K562 (cell line): ENCODE results near the gene LMX1B. TPM values are rescaled to one million over a fixed set of nuclear protein-coding genes. Genes with fewer than 3 reads are reported as not detected.

Experiments used
- ARID2 ChIP-seq: fragments of 450-650 bp; IDR thresholded peaks from 2 replicates; pipeline ENCODE4 v1.6.1; 2017; ENCODE audit warnings: antibody characterized with exemption, mild to moderate bottlenecking
- BRCA1 ChIP-seq, 2 experiments: fragments of 450-650 bp in 1 of 2; sonication (generic) in 1 of 2; formaldehyde crosslinking in 1 of 2; IDR thresholded peaks; 2 replicates each; pipeline versions ENCODE4 v1.5.0 to v1.6.1; 2017 to 2020; ENCODE audit warnings: mild to moderate bottlenecking in 1 of 2, missing genetic modification reagents in 1 of 2
- C11orf30 ChIP-seq: fragments of 450-650 bp; IDR thresholded peaks from 2 replicates; pipeline ENCODE4 v1.6.1; 2016; ENCODE audit warnings: low read depth, mild to moderate bottlenecking
- E2F3 ChIP-seq: fragments of 250-450 bp; sonication (Bioruptor Pico); IDR thresholded peaks from 2 replicates; pipeline ENCODE4 v1.4.0; 2020; ENCODE audit warnings: mild to moderate bottlenecking
- FOXJ3 ChIP-seq: sonication (generic); formaldehyde crosslinking; IDR thresholded peaks from 2 replicates; pipeline ENCODE4 v1.4.0; 2020; ENCODE audit warnings: mild to moderate bottlenecking, missing genetic modification reagents
- HDAC6 ChIP-seq: IDR thresholded peaks from 2 replicates; pipeline ENCODE4 v1.6.1; 2012; ENCODE audit warnings: low read depth, mild to moderate bottlenecking, control low read depth, inconsistent platforms, low read length, moderate library complexity
- HEY1 ChIP-seq: fragments of 250-450 bp; sonication (Bioruptor Pico); IDR thresholded peaks from 2 replicates; pipeline ENCODE4 v1.5.0; 2020; ENCODE audit warnings: mild to moderate bottlenecking, moderate library complexity, borderline replicate concordance
- KDM2B ChIP-seq: fragments of 250-450 bp; sonication (Bioruptor Pico); IDR thresholded peaks from 2 replicates; pipeline ENCODE4 v1.8.0; 2021; ENCODE audit warnings: mild to moderate bottlenecking, moderate library complexity
- MAFK ChIP-seq: IDR thresholded peaks from 2 replicates; pipeline ENCODE4 v1.6.1; 2011; ENCODE audit warnings: low read length, improper control_type of control experiment
- NCOA1 ChIP-seq: fragments of 450-650 bp; IDR thresholded peaks from 2 replicates; pipeline ENCODE4 v1.6.1; 2016; ENCODE audit warnings: low read depth
- NONO ChIP-seq, 2 experiments: fragments of 200-400 bp in 1 of 2; fragments of 450-650 bp in 1 of 2; formaldehyde crosslinking in 1 of 2; IDR thresholded peaks; 2 replicates each; pipeline ENCODE4 v1.6.1; 2017; ENCODE audit warnings: low read depth in 2 of 2, mild to moderate bottlenecking in 2 of 2, moderate library complexity in 2 of 2, low read length in 1 of 2
- PHTF2 ChIP-seq: fragments of 250-450 bp; sonication (Bioruptor Pico); IDR thresholded peaks from 2 replicates; pipeline ENCODE4 v1.5.0; 2021; ENCODE audit warnings: mild to moderate bottlenecking
- polyA plus RNA-seq, 8 experiments: library from polyadenylated mRNA; depleted of rRNA in 4 of 8; stranded (reverse) in 5 of 8; unstranded in 3 of 8; fragments of >200 nt; fragmentation: Nextera tagmentation in 2 of 8; fragmentation: Illumina TruSeq in 1 of 8; extraction: Ambion mirVana in 2 of 8; extraction: Trizol in 1 of 8; gene quantifications; 2 replicates each; pipeline versions ENCODE4 v1.2.1 to v1.2.3, GENCODE V29; 2011 to 2014; ENCODE audit warnings: inconsistent platforms in 1 of 8, missing spikeins in 1 of 8
- total RNA-seq, 7 experiments: library from RNA; depleted of rRNA in 6 of 7; stranded (reverse); fragments of >200 nt in 6 of 7; fragmentation: Illumina TruSeq in 2 of 7; extraction: Trizol in 2 of 7; gene quantifications; 2 replicates each; pipeline versions ENCODE4 v1.2.1 to v1.2.3, GENCODE V29; 2011 to 2021; ENCODE audit warnings: low replicate concordance in 1 of 7
- TF ChIP-seq, protein P1 (sequence below): sonication (generic); formaldehyde crosslinking; IDR thresholded peaks from 2 replicates; pipeline ENCODE4 v1.8.0; 2023; ENCODE audit warnings: missing genetic modification reagents, mild to moderate bottlenecking, borderline replicate concordance
- TF ChIP-seq, protein P2 (sequence below), 2 experiments: fragments of 450-650 bp in 1 of 2; sonication (generic) in 1 of 2; formaldehyde crosslinking in 1 of 2; IDR thresholded peaks in 1 of 2; conservative IDR thresholded peaks in 1 of 2; 2 replicates each; pipeline versions ENCODE4 v1.6.1 to v1.8.1; 2016 to 2023; ENCODE audit warnings: mild to moderate bottlenecking in 2 of 2, moderate library complexity in 2 of 2, inconsistent platforms in 1 of 2, missing genetic modification reagents in 1 of 2
- TF ChIP-seq, protein P3 (sequence below): sonication (generic); formaldehyde crosslinking; IDR thresholded peaks from 2 replicates; pipeline ENCODE4 v1.8.1; 2023; ENCODE audit warnings: mild to moderate bottlenecking, missing genetic modification reagents, moderate library complexity
- TF ChIP-seq, protein P4 (sequence below), 2 experiments: fragments of 450-650 bp; IDR thresholded peaks; 2 replicates each; pipeline ENCODE4 v1.6.1; 2016
- TF ChIP-seq, protein P5 (sequence below): fragments of 450-650 bp; formaldehyde crosslinking; IDR thresholded peaks from 2 replicates; pipeline ENCODE4 v1.4.0; 2022; ENCODE audit warnings: mild to moderate bottlenecking, moderate library complexity

LMX1B gene
- total and polyA plus RNA-seq, 9 of the 15 experiments (the other 6 are each of a cell fraction or from before 2014, with no cell fraction given), result not detected

DNA sequence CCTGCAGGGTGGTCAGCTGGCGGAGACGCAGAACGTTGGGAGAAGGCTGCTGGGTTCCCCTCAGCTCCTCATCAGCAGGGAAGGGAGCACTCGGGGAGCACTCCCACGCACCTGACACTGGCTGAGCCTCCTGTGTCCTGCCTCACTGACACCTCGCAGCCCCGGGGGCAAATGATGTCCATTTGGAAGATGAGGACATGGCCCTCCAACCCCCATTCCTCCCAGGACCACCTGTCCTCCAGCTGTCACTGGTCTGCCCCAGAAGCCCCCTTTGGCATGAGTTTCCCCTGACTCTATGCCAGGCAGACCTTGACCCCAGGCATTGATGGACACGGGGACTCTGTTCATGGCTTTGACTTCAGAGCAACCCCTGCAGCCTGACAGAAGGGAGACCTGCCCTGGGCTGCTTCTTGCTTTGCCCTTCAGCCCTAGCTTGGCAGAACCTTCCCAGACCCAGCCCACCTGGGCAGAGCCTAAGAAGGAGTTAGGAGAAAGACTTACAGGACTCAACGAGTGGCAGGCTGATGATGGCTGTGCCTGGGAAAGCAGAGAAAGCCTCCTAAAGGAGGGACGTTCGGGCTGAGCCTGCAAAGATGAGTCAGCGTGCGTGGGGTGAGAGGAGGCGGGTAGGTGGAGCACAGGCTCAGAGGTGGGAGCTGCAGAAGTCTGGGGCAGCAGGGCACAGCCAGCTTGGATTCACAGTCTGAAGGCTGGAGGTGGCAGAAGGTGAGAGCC is 90.6 kb downstream of the LMX1B start (continued):
- TF ChIP-seq, protein P1, sequence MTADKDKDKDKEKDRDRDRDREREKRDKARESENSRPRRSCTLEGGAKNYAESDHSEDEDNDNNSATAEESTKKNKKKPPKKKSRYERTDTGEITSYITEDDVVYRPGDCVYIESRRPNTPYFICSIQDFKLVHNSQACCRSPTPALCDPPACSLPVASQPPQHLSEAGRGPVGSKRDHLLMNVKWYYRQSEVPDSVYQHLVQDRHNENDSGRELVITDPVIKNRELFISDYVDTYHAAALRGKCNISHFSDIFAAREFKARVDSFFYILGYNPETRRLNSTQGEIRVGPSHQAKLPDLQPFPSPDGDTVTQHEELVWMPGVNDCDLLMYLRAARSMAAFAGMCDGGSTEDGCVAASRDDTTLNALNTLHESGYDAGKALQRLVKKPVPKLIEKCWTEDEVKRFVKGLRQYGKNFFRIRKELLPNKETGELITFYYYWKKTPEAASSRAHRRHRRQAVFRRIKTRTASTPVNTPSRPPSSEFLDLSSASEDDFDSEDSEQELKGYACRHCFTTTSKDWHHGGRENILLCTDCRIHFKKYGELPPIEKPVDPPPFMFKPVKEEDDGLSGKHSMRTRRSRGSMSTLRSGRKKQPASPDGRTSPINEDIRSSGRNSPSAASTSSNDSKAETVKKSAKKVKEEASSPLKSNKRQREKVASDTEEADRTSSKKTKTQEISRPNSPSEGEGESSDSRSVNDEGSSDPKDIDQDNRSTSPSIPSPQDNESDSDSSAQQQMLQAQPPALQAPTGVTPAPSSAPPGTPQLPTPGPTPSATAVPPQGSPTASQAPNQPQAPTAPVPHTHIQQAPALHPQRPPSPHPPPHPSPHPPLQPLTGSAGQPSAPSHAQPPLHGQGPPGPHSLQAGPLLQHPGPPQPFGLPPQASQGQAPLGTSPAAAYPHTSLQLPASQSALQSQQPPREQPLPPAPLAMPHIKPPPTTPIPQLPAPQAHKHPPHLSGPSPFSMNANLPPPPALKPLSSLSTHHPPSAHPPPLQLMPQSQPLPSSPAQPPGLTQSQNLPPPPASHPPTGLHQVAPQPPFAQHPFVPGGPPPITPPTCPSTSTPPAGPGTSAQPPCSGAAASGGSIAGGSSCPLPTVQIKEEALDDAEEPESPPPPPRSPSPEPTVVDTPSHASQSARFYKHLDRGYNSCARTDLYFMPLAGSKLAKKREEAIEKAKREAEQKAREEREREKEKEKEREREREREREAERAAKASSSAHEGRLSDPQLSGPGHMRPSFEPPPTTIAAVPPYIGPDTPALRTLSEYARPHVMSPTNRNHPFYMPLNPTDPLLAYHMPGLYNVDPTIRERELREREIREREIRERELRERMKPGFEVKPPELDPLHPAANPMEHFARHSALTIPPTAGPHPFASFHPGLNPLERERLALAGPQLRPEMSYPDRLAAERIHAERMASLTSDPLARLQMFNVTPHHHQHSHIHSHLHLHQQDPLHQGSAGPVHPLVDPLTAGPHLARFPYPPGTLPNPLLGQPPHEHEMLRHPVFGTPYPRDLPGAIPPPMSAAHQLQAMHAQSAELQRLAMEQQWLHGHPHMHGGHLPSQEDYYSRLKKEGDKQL, result no peak
- TF ChIP-seq, protein P2, sequence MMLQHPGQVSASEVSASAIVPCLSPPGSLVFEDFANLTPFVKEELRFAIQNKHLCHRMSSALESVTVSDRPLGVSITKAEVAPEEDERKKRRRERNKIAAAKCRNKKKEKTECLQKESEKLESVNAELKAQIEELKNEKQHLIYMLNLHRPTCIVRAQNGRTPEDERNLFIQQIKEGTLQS (IDR thresholded peaks at IDR 0.05), result peak; percentile 74
- TF ChIP-seq, protein P2 (CRISPR knock-in tag; conservative IDR thresholded peaks at IDR 0.05), result no peak
- TF ChIP-seq HEY1 (CRISPR knock-in tag), result no peak
- TF ChIP-seq BRCA1 (IDR thresholded peaks at IDR 0.05), result no peak
- TF ChIP-seq BRCA1 (CRISPR knock-in tag; IDR thresholded peaks at IDR 0.05), result 0 out of 2 replicates have a peak, but pooled peaks have one; percentile 19
- TF ChIP-seq E2F3 (CRISPR knock-in tag), result no peak
- TF ChIP-seq NCOA1, result no peak
- TF ChIP-seq C11orf30, result peak; percentile 80
- TF ChIP-seq MAFK, result no peak
- no peak for TF ChIP-seq NONO (IDR thresholded peaks at IDR 0.05; ENCODE audit: low read depth in 2 of 2, low read length in 1 of 2)
- TF ChIP-seq KDM2B (CRISPR knock-in tag), result no peak
- no peak for TF ChIP-seq PHTF2 (CRISPR knock-in tag)
- TF ChIP-seq, protein P3, sequence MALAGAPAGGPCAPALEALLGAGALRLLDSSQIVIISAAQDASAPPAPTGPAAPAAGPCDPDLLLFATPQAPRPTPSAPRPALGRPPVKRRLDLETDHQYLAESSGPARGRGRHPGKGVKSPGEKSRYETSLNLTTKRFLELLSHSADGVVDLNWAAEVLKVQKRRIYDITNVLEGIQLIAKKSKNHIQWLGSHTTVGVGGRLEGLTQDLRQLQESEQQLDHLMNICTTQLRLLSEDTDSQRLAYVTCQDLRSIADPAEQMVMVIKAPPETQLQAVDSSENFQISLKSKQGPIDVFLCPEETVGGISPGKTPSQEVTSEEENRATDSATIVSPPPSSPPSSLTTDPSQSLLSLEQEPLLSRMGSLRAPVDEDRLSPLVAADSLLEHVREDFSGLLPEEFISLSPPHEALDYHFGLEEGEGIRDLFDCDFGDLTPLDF (CRISPR knock-in tag), result no peak
- no peak for TF ChIP-seq ARID2
- TF ChIP-seq HDAC6, result no peak
- TF ChIP-seq FOXJ3 (CRISPR knock-in tag), result no peak
- TF ChIP-seq, protein P4, sequence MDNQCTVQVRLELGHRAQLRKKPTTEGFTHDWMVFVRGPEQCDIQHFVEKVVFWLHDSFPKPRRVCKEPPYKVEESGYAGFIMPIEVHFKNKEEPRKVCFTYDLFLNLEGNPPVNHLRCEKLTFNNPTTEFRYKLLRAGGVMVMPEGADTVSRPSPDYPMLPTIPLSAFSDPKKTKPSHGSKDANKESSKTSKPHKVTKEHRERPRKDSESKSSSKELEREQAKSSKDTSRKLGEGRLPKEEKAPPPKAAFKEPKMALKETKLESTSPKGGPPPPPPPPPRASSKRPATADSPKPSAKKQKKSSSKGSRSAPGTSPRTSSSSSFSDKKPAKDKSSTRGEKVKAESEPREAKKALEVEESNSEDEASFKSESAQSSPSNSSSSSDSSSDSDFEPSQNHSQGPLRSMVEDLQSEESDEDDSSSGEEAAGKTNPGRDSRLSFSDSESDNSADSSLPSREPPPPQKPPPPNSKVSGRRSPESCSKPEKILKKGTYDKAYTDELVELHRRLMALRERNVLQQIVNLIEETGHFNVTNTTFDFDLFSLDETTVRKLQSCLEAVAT (IDR thresholded peaks at IDR 0.05), result no peak
- TF ChIP-seq, protein P5, sequence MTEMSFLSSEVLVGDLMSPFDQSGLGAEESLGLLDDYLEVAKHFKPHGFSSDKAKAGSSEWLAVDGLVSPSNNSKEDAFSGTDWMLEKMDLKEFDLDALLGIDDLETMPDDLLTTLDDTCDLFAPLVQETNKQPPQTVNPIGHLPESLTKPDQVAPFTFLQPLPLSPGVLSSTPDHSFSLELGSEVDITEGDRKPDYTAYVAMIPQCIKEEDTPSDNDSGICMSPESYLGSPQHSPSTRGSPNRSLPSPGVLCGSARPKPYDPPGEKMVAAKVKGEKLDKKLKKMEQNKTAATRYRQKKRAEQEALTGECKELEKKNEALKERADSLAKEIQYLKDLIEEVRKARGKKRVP (CRISPR knock-in tag), result no peak
